Body of pancreas (tissue), 4 donors: ENCODE measurements around the gene UBXN7.

Experiments
- POLR2A ChIP-seq, 3 donors: fragments of 450-650 bp; IDR thresholded peaks; one replicate each; pipeline ENCODE4 v1.6.1; 2016; ENCODE audit warnings: antibody characterized with exemption in 3 of 3, mild to moderate bottlenecking in 2 of 3
- TF ChIP-seq, protein P1 (sequence below), 7 experiments: fragments of 450-650 bp in 4 of 7; fragments of 200-600 bp in 3 of 7; sonication (generic) in 3 of 7; IDR thresholded peaks; one replicate each; pipeline ENCODE4 v1.5.1; 2016 to 2019; ENCODE audit warnings: antibody characterized with exemption in 7 of 7

DNA sequence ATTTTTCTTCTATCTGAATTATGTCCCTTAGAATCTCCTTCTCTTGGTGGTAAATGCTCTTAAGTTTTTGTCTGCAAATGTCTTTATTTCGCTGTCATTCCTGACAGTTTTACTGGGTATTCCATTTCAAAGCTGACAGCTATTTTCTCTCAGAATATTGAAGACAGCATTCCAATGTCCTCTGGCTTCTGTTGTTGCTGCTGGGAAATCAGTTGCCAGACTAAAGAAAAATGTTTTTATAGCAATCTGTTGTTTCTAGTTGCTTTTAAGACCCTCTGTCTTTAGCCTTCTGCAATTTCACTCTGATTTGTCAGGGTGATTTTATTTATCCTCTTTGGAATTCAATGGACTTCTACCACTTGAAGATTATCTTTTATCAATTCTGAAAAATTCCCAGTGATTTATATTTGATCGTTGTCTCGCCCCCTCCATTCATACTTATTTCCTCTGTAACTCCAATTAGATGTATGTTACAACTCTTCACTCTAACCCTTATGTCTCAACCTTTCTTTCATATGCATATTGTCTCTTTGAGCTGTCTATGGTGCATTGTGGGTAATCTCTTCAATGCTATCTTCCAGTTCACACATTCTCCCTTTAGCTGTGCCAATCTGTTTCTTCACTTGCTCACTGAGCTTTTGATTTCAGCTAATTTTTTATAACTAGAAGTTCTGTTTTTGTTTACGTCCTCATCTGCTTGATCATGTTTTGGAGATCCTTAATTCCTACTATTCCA lies 23.5 kb downstream of the UBXN7 start:
- TF ChIP-seq POLR2A (IDR thresholded peaks at IDR 0.05): no peak
- TF ChIP-seq, protein P1, sequence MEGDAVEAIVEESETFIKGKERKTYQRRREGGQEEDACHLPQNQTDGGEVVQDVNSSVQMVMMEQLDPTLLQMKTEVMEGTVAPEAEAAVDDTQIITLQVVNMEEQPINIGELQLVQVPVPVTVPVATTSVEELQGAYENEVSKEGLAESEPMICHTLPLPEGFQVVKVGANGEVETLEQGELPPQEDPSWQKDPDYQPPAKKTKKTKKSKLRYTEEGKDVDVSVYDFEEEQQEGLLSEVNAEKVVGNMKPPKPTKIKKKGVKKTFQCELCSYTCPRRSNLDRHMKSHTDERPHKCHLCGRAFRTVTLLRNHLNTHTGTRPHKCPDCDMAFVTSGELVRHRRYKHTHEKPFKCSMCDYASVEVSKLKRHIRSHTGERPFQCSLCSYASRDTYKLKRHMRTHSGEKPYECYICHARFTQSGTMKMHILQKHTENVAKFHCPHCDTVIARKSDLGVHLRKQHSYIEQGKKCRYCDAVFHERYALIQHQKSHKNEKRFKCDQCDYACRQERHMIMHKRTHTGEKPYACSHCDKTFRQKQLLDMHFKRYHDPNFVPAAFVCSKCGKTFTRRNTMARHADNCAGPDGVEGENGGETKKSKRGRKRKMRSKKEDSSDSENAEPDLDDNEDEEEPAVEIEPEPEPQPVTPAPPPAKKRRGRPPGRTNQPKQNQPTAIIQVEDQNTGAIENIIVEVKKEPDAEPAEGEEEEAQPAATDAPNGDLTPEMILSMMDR (IDR thresholded peaks at IDR 0.05): no peak
